Osteoblast (primary cell): ENCODE results near the gene MAPK8. TPM values are rescaled to one million over a fixed set of nuclear protein-coding genes. Genes with fewer than 3 reads are reported as not detected.

ENCODE experiments used
- DNase-seq: peaks from one replicate; pipeline ENCODE4 v3.0.0; 2011; ENCODE audit warnings: low spot score, mixed read lengths; ENCODE audit not compliant: insufficient read length; ENCODE audit errors: missing footprints
- H2AFZ ChIP-seq: 2 replicates; pipeline ENCODE4 v1.6.0; 2011; ENCODE audit warnings: mild to moderate bottlenecking, low read length
- H3K27ac ChIP-seq: 2 replicates; pipeline ENCODE4 v1.5.1; 2011; ENCODE audit warnings: mild to moderate bottlenecking, low read depth, low read length, moderate library complexity
- H3K27me3 ChIP-seq: 2 replicates; pipeline ENCODE4 v1.6.0; 2012; ENCODE audit warnings: mild to moderate bottlenecking, control low read depth, inconsistent platforms, low read length, moderate library complexity; ENCODE audit not compliant: insufficient read depth
- H3K36me3 ChIP-seq: 2 replicates; pipeline ENCODE4 v1.5.1; 2011; ENCODE audit warnings: mild to moderate bottlenecking, low read length, control low read depth, moderate library complexity; ENCODE audit not compliant: insufficient read depth
- H3K4me1 ChIP-seq: 2 replicates; pipeline ENCODE4 v1.5.1; 2011; ENCODE audit warnings: mild to moderate bottlenecking, low read length, control low read depth, moderate library complexity; ENCODE audit not compliant: insufficient read depth
- H3K4me2 ChIP-seq: 2 replicates; pipeline ENCODE4 v1.6.0; 2011; ENCODE audit warnings: mild to moderate bottlenecking, low read length; ENCODE audit not compliant: insufficient read depth
- H3K4me3 ChIP-seq: fragments of 200-600 bp; sonication (generic); 3 replicates; pipeline ENCODE4 v1.5.1; 2012; ENCODE audit warnings: mild to moderate bottlenecking, low read length, inconsistent platforms; ENCODE audit not compliant: insufficient read depth
- H3K79me2 ChIP-seq: 2 replicates; pipeline ENCODE4 v1.6.0; 2012; ENCODE audit warnings: mild to moderate bottlenecking, low read length, control low read depth, inconsistent platforms; ENCODE audit not compliant: insufficient read depth
- H3K9me3 ChIP-seq: 2 replicates; pipeline ENCODE4 v1.5.1; 2011; ENCODE audit warnings: low read depth, low read length, control low read depth
- H4K20me1 ChIP-seq: 2 replicates; pipeline ENCODE4 v1.6.0; 2012; ENCODE audit warnings: mild to moderate bottlenecking, low read length, control low read depth; ENCODE audit not compliant: insufficient read depth
- total RNA-seq: library from RNA; depleted of rRNA; stranded (reverse); fragments of >200 nt; gene quantifications from 2 replicates; pipeline ENCODE4 v1.2.3, GENCODE V29; 2012
- TF ChIP-seq, protein P1 (sequence below): IDR thresholded peaks from 2 replicates; pipeline ENCODE4 v1.5.1; 2011; ENCODE audit warnings: mild to moderate bottlenecking, low read depth, low read length, moderate library complexity; ENCODE audit errors: extremely low read depth

The MAPK8 gene
- total RNA-seq, 1 donor: 55.7 TPM

DNA sequence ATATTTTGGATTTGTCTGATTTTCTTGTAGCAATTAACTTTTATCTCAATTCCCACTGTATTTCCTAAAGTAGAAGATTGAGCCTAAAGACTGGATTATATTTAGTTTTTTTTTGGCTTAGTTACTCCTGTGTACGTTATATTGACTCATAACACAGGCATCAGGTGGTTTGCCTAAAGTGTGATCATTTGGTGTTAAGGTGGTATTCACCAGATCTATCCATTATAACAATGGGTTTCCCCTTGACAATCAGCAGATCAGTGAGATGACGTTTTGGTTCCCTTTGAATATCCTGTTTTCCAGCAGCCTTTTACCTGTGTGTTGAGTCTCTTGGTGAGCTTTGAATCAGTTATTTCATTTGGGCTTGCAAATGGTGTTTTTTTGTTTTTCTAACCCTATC is 18.1 kb downstream of the MAPK8 start:
- Histone ChIP-seq H3K4me2 (no peak overlapping the region), H3K4me1 (peaks cover 5% of the 10 kb centered on the region), H4K20me1 (peaks cover 31% of the 10 kb centered on the region), H3K27me3 (no peaks in the 10 kb centered on the region), H3K36me3 (no peaks in the 10 kb centered on the region), H3K9me3 (no peaks in the 10 kb centered on the region), H3K79me2 (peaks cover 81% of the 10 kb centered on the region), H2AFZ (no peak overlapping the region), H3K4me3 (no peak overlapping the region), H3K27ac (no peak overlapping the region)
- DNase-seq: no peak
- TF ChIP-seq, protein P1, sequence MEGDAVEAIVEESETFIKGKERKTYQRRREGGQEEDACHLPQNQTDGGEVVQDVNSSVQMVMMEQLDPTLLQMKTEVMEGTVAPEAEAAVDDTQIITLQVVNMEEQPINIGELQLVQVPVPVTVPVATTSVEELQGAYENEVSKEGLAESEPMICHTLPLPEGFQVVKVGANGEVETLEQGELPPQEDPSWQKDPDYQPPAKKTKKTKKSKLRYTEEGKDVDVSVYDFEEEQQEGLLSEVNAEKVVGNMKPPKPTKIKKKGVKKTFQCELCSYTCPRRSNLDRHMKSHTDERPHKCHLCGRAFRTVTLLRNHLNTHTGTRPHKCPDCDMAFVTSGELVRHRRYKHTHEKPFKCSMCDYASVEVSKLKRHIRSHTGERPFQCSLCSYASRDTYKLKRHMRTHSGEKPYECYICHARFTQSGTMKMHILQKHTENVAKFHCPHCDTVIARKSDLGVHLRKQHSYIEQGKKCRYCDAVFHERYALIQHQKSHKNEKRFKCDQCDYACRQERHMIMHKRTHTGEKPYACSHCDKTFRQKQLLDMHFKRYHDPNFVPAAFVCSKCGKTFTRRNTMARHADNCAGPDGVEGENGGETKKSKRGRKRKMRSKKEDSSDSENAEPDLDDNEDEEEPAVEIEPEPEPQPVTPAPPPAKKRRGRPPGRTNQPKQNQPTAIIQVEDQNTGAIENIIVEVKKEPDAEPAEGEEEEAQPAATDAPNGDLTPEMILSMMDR: no peak

DNA sequence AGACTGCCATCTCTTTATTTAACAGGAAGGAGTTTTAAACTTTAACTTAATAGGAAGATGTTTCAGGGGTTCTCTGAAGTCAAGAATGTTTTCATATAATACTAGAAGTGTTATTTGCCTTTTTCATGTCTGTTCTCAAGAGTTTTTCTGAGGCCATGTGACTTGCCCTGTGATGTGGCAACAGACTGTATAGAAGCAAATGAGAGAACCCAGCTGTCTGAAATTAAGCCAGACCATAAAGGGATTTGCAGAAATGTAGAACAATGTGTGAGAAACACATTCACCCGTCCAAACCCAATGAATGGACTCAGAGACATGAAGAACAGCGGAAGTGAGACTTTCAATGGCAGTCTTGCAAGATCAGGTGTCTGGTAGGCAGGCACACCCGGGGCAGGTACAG is 23.8 kb downstream of the MAPK8 start:
- Histone ChIP-seq H3K4me3 (no peak overlapping the region), H3K36me3 (no peaks in the 10 kb centered on the region), H3K4me1 (no peaks in the 10 kb centered on the region), H3K79me2 (peaks cover 78% of the 10 kb centered on the region), H2AFZ (no peak overlapping the region), H3K4me2 (no peak overlapping the region), H3K27me3 (no peaks in the 10 kb centered on the region), H3K9me3 (no peaks in the 10 kb centered on the region), H4K20me1 (peaks cover 19% of the 10 kb centered on the region), H3K27ac (no peak overlapping the region)
- TF ChIP-seq, protein P1: no peak
- DNase-seq: no peak

DNA sequence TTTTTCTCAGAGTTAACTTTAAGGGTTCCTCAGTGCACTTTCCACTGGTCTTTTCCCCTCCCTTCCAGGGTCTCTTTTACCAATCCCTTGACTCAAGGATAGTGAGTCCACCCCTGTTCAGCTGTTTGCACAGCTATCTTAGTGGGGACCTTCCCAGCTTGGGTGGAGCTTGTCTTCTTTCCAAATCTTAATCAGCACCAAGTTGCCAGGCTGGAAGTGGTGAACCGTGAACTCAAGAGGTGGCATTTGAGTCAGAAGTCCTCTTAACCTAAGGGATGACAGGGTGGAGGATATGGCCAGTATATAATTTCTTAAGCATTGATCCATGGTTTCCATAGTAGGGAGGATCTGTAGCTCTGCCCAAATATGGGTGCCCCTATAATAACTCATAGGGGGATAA is 25.0 kb downstream of the MAPK8 start:
- Histone ChIP-seq H3K27ac (no peak overlapping the region), H2AFZ (no peak overlapping the region), H4K20me1 (peaks cover 19% of the 10 kb centered on the region), H3K79me2 (peaks cover 72% of the 10 kb centered on the region), H3K36me3 (no peaks in the 10 kb centered on the region), H3K4me1 (no peaks in the 10 kb centered on the region), H3K27me3 (no peaks in the 10 kb centered on the region), H3K9me3 (no peaks in the 10 kb centered on the region), H3K4me2 (no peak overlapping the region), H3K4me3 (no peak overlapping the region)
- TF ChIP-seq, protein P1: no peak
- DNase-seq: no peak

DNA sequence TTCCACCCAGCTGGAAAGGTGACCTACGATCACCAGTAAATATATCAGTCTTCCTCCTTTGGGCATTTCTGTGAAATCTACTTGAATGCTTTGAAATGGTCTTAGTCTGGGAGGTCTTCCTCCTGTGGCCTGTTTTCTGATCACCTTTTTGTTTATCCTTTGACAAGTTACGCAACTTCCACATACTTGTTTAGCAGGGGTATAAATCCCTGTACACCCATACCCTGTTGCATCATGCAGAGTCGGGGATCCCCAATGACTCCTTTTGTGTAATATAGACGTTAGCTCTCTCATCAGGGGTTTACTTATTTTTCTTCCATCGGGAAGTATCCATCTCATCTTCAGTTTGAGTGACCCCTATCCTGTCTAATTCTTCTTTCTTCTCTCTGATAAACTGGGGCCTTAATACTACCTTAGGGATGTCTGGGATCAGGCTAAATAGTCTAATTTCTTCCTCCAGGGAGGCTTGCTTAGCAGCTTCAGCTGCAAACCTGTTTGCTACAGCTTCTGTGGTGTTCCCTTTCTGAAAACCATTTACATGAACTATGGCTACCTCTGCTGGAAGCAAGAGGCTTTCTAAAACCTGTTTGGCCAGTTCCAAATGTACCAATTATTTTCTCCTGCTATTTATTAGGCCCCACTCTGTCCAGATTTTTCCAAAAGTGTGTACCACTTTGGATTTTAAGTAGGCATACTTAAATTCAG is 25.8 kb downstream of the MAPK8 start:
- no peak for DNase-seq
- TF ChIP-seq, protein P1: no peak
- Histone ChIP-seq H2AFZ (no peak overlapping the region), H4K20me1 (peaks cover 19% of the 10 kb centered on the region), H3K27me3 (no peaks in the 10 kb centered on the region), H3K4me2 (no peak overlapping the region), H3K79me2 (peaks cover 64% of the 10 kb centered on the region), H3K4me1 (no peaks in the 10 kb centered on the region), H3K27ac (no peak overlapping the region), H3K36me3 (no peaks in the 10 kb centered on the region), H3K9me3 (no peaks in the 10 kb centered on the region), H3K4me3 (no peak overlapping the region)
